DMS79 treated with DMSO at 0.1 percent for 48 hours (cell line): ENCODE measurements around the gene PTF1A.

ENCODE experiments used
- DNase-seq: peaks from one replicate; lab custom pipeline; 2025; lab: John Stamatoyannopoulos, UW

The PTF1A gene

GRCh38 chr10:23186697-23187096 is 5.4 kb upstream of the PTF1A start:
- DNase-seq: no peak

GRCh38 chr10:23187155-23187554 is 5.0 kb upstream of the PTF1A start:
- no peak for DNase-seq

- DNase-seq: no peak
Observed at GRCh38 chr10:23189024-23189423, 3.1 kb upstream of the PTF1A start.

GRCh38 chr10:23190872-23191763 is 994 bp upstream of the PTF1A start:
- DNase-seq: no peak

- no peak for DNase-seq
Observed at GRCh38 chr10:23192712-23193434, 761 bp downstream of the PTF1A start.

GRCh38 chr10:23193435-23194074 is 1.4 kb downstream of the PTF1A start:
- DNase-seq: no peak

GRCh38 chr10:23194471-23194965 is 2.4 kb downstream of the PTF1A start:
- DNase-seq: no peak

GRCh38 chr10:23194966-23195845 is 3.1 kb downstream of the PTF1A start:
- DNase-seq: no peak

- no peak for DNase-seq
Observed at GRCh38 chr10:23195846-23196600, 3.9 kb downstream of the PTF1A start.

GRCh38 chr10:23196915-23197314 is 4.8 kb downstream of the PTF1A start:
- peak; percentile 62 for DNase-seq

- peak; percentile 62 for DNase-seq
Observed at GRCh38 chr10:23197416-23197861, 5.3 kb downstream of the PTF1A start.

- DNase-seq: peak; percentile 22
Observed at GRCh38 chr10:23198610-23198939, 6.5 kb downstream of the PTF1A start.

- DNase-seq: no peak
Observed at GRCh38 chr10:23198940-23199767, 7.0 kb downstream of the PTF1A start.

- DNase-seq: no peak
Observed at GRCh38 chr10:23199768-23200511, 7.8 kb downstream of the PTF1A start.

GRCh38 chr10:23200586-23200985 is 8.5 kb downstream of the PTF1A start:
- no peak for DNase-seq

- no peak for DNase-seq
Observed at GRCh38 chr10:23200997-23201652, 9.0 kb downstream of the PTF1A start.

- DNase-seq: no peak
Observed at GRCh38 chr10:23201837-23202236, 9.7 kb downstream of the PTF1A start.

- no peak for DNase-seq
Observed at GRCh38 chr10:23202779-23203178, 10.7 kb downstream of the PTF1A start.
